MM.1S (cell line): ENCODE data around the gene MUC12.
"Not testable (repeated sequence)": the region's sequence is repeated elsewhere in the genome, so short reads cannot be mapped to it uniquely, and the experiment has no call there.

ENCODE experiments used
- DNase-seq: peaks from one replicate; pipeline ENCODE4 v3.0.0-alpha.2; 2015
- H2AFZ ChIP-seq: fragments of 300-600 bp; sonication (generic); 2 replicates; pipeline ENCODE4 v1.6.0; 2016; ENCODE audit warnings: antibody characterized with exemption, low read length
- H3F3A ChIP-seq: fragments of 300-600 bp; sonication (generic); 2 replicates; pipeline ENCODE4 v1.6.1; 2016; ENCODE audit warnings: mild to moderate bottlenecking, antibody characterized with exemption, low read length, moderate library complexity, mixed read lengths; ENCODE audit not compliant: insufficient read depth
- H3K27ac ChIP-seq: fragments of 300-600 bp; sonication (generic); 2 replicates; pipeline ENCODE4 v1.5.1; 2016; ENCODE audit warnings: mild to moderate bottlenecking, low read length
- H3K27me3 ChIP-seq: fragments of 300-600 bp; sonication (generic); replicated peaks from 2 replicates; pipeline ENCODE4 v1.6.0; 2016; ENCODE audit warnings: low read length; ENCODE audit not compliant: insufficient read depth
- H3K36me3 ChIP-seq: fragments of 300-600 bp; sonication (generic); replicated peaks from 2 replicates; pipeline ENCODE4 v1.6.1; 2016; ENCODE audit warnings: mild to moderate bottlenecking, low read length, mixed read lengths; ENCODE audit not compliant: insufficient read depth
- H3K4me1 ChIP-seq: fragments of 300-600 bp; sonication (generic); 2 replicates; pipeline ENCODE4 v1.6.1; 2016; ENCODE audit warnings: low read length, mixed read lengths
- H3K4me2 ChIP-seq: fragments of 300-600 bp; sonication (generic); 2 replicates; pipeline ENCODE4 v1.6.0; 2016; ENCODE audit warnings: low read depth, low read length
- H3K4me3 ChIP-seq: fragments of 300-600 bp; sonication (generic); 2 replicates; pipeline ENCODE4 v1.5.1; 2016; ENCODE audit warnings: low read length, mixed read lengths
- H3K79me2 ChIP-seq: fragments of 300-600 bp; sonication (generic); 2 replicates; pipeline ENCODE4 v1.6.1; 2016; ENCODE audit warnings: mixed run types, low read length, mixed read lengths
- H3K9ac ChIP-seq: fragments of 300-600 bp; sonication (generic); 2 replicates; pipeline ENCODE4 v1.6.1; 2016; ENCODE audit warnings: low read length, mixed read lengths
- H3K9me2 ChIP-seq: fragments of 300-600 bp; sonication (generic); replicated peaks from 2 replicates; pipeline ENCODE4 v1.6.1; 2016; ENCODE audit warnings: mild to moderate bottlenecking, low read length, mixed read lengths; ENCODE audit not compliant: insufficient read depth
- H3K9me3 ChIP-seq: fragments of 300-600 bp; sonication (generic); replicated peaks from 2 replicates; pipeline ENCODE4 v1.6.1; 2016; ENCODE audit warnings: mild to moderate bottlenecking, low read length, mixed read lengths; ENCODE audit not compliant: insufficient read depth
- H4K20me1 ChIP-seq: fragments of 300-600 bp; sonication (generic); 2 replicates; pipeline ENCODE4 v1.6.1; 2016; ENCODE audit warnings: mild to moderate bottlenecking, low read length, moderate library complexity, mixed read lengths; ENCODE audit not compliant: insufficient read depth
- CTCF ChIP-seq: fragments of 300-600 bp; sonication (generic); IDR thresholded peaks from 2 replicates; pipeline ENCODE4 v1.5.1; 2016; ENCODE audit warnings: antibody characterized with exemption, low read length, mixed read lengths
- EZH2phosphoT487 ChIP-seq: fragments of 300-600 bp; sonication (generic); IDR thresholded peaks from 2 replicates; pipeline ENCODE4 v1.6.1; 2018; ENCODE audit warnings: antibody characterized with exemption, low read length

Gene MUC12

GRCh38 chr7:100991631-100992030, 22.3 kb downstream of the MUC12 start:
- no peak overlapping the region for H3K4me2 ChIP-seq
- H4K20me1 ChIP-seq = no peaks in the 10 kb centered on the region
- no peak for TF ChIP-seq CTCF
- TF ChIP-seq EZH2phosphoT487 = no peak

DNA sequence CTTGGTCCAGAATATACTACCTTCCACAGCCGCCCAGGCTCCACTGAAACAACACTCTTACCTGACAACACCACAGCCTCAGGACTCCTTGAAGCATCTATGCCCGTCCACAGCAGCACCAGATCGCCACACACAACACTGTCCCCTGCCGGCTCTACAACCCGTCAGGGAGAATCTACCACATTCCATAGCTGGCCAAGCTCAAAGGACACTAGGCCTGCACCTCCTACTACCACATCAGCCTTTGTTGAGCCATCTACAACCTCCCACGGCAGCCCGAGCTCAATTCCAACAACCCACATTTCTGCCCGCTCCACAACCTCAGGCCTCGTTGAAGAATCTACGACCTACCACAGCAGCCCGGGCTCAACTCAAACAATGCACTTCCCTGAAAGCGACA, 22.9 kb downstream of the MUC12 start:
- H3K9me3 ChIP-seq, H3K79me2 ChIP-seq, H3K9ac ChIP-seq, H3K9me2 ChIP-seq, H4K20me1 ChIP-seq, H3K4me2 ChIP-seq, H3K36me3 ChIP-seq, H2AFZ ChIP-seq, H3K27ac ChIP-seq, H3K4me1 ChIP-seq, H3F3A ChIP-seq, H3K4me3 ChIP-seq, DNase-seq: not testable (repeated sequence)
- peaks cover 28% of the 10 kb centered on the region for H3K27me3 ChIP-seq

More at GRCh38 chr7:100991631-100992030, 22.3 kb downstream of the MUC12 start:
- no peaks in the 10 kb centered on the region for H3K36me3 ChIP-seq
- no peak overlapping the region for H3K9ac ChIP-seq
- no peak overlapping the region for H3K4me3 ChIP-seq
- no peak for DNase-seq
- H3K9me3 ChIP-seq = no peaks in the 10 kb centered on the region
- H2AFZ ChIP-seq = no peak overlapping the region
- no peaks in the 10 kb centered on the region for H3K4me1 ChIP-seq
- no peaks in the 10 kb centered on the region for H3K9me2 ChIP-seq
- no peaks in the 10 kb centered on the region for H3K79me2 ChIP-seq
- no peak overlapping the region for H3K27ac ChIP-seq
- no peaks in the 10 kb centered on the region for H3F3A ChIP-seq
- H3K27me3 ChIP-seq = peaks cover 31% of the 10 kb centered on the region

DNA sequence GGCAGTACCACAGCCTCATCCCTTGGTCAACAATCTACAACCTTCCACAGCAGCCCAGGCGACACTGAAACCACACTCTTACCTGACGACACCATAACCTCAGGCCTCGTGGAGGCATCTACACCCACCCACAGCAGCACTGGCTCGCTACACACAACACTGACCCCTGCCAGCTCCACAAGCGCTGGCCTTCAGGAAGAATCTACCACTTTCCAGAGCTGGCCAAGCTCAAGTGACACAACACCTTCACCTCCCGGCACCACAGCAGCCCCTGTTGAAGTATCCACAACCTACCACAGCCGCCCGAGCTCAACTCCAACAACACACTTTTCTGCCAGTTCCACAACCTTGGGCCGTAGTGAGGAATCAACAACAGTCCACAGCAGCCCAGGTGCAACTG, 25.3 kb downstream of the MUC12 start:
- H3F3A ChIP-seq, H3K9me3 ChIP-seq, DNase-seq, H2AFZ ChIP-seq, H3K9me2 ChIP-seq, H3K27ac ChIP-seq, H3K9ac ChIP-seq, H3K79me2 ChIP-seq, H3K4me2 ChIP-seq, H4K20me1 ChIP-seq, H3K36me3 ChIP-seq, H3K4me3 ChIP-seq, H3K4me1 ChIP-seq: not testable (repeated sequence)
- H3K27me3 ChIP-seq = peaks cover 28% of the 10 kb centered on the region

- H3K27me3 ChIP-seq, H3K4me1 ChIP-seq, H3K9ac ChIP-seq, H3K4me2 ChIP-seq, H3K27ac ChIP-seq, H3K9me2 ChIP-seq, H2AFZ ChIP-seq, H3K4me3 ChIP-seq, H3K9me3 ChIP-seq, DNase-seq, H4K20me1 ChIP-seq, H3K36me3 ChIP-seq, H3F3A ChIP-seq, H3K79me2 ChIP-seq: not testable (repeated sequence)
These were observed 29.2 kb downstream of the MUC12 start for GRCh38 chr7:100998530-100998929.

DNA sequence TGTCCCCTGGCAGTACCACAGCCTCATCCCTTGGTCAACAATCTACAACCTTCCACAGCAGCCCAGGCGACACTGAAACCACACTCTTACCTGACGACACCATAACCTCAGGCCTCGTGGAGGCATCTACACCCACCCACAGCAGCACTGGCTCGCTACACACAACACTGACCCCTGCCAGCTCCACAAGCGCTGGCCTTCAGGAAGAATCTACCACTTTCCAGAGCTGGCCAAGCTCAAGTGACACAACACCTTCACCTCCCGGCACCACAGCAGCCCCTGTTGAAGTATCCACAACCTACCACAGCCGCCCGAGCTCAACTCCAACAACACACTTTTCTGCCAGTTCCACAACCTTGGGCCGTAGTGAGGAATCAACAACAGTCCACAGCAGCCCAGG, 30.0 kb downstream of the MUC12 start:
- not testable (repeated sequence) for H3K4me1 ChIP-seq, H3K27ac ChIP-seq, H3K9me2 ChIP-seq, H3K79me2 ChIP-seq, H4K20me1 ChIP-seq, H3K4me2 ChIP-seq, H3F3A ChIP-seq, H2AFZ ChIP-seq, DNase-seq, H3K4me3 ChIP-seq, H3K27me3 ChIP-seq, H3K9me3 ChIP-seq, H3K36me3 ChIP-seq, H3K9ac ChIP-seq

DNA sequence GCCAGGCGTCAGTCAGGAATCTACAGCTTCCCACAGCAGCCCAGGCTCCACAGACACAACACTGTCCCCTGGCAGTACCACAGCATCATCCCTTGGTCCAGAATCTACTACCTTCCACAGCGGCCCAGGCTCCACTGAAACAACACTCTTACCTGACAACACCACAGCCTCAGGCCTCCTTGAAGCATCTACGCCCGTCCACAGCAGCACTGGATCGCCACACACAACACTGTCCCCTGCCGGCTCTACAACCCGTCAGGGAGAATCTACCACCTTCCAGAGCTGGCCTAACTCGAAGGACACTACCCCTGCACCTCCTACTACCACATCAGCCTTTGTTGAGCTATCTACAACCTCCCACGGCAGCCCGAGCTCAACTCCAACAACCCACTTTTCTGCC, 30.7 kb downstream of the MUC12 start:
- not testable (repeated sequence) for DNase-seq, H2AFZ ChIP-seq, H3K4me1 ChIP-seq, H3K36me3 ChIP-seq, H3K9me3 ChIP-seq, H3K79me2 ChIP-seq, H3K9ac ChIP-seq, H3K4me3 ChIP-seq, H3K9me2 ChIP-seq, H3K27ac ChIP-seq, H4K20me1 ChIP-seq, H3K4me2 ChIP-seq, H3F3A ChIP-seq
- H3K27me3 ChIP-seq = peaks cover 11% of the 10 kb centered on the region

GRCh38 chr7:101002333-101002732, 33.0 kb downstream of the MUC12 start:
- H3K9ac ChIP-seq, H3K4me3 ChIP-seq, H3K27ac ChIP-seq, DNase-seq, H3K9me3 ChIP-seq, H3K36me3 ChIP-seq, H3K9me2 ChIP-seq, H3K79me2 ChIP-seq, H2AFZ ChIP-seq, H3K4me1 ChIP-seq, H4K20me1 ChIP-seq, H3K4me2 ChIP-seq, H3F3A ChIP-seq: not testable (repeated sequence)
- H3K27me3 ChIP-seq = peaks cover 34% of the 10 kb centered on the region
